Mononuclear cell (primary cell): ENCODE measurements around the gene ADM5. TPM values are rescaled to one million over a fixed set of nuclear protein-coding genes. Genes with fewer than 3 reads are reported as not detected.

Experiments used
- H3K27me3 ChIP-seq: 2 replicates; pipeline ENCODE4 v1.6.0; 2011; ENCODE audit warnings: low read length, control low read depth; ENCODE audit not compliant: insufficient read depth
- H3K4me1 ChIP-seq: 2 replicates; pipeline ENCODE4 v1.5.1; 2011; ENCODE audit warnings: mild to moderate bottlenecking, low read length, control low read depth; ENCODE audit not compliant: insufficient read depth
- H3K4me3 ChIP-seq: 2 replicates; pipeline ENCODE4 v1.5.1; 2011; ENCODE audit warnings: mild to moderate bottlenecking, low read length, moderate library complexity
- H3K9me3 ChIP-seq: 2 replicates; pipeline ENCODE4 v1.5.1; 2011; ENCODE audit warnings: low read depth, mild to moderate bottlenecking, control low read depth, low read length
- total RNA-seq: library from RNA; depleted of rRNA; stranded (reverse); fragments of >200 nt; gene quantifications from one replicate; pipeline ENCODE4 v1.2.3, GENCODE V29; 2012

ADM5 gene
- total RNA-seq, 1 donor: 0.84 TPM

- Histone ChIP-seq H3K27me3 (no peaks in the 10 kb centered on the region), H3K9me3 (no peaks in the 10 kb centered on the region), H3K4me3 (no peak overlapping the region), H3K4me1 (no peaks in the 10 kb centered on the region)
Measured at GRCh38 chr19:49654581-49654980, 34.8 kb upstream of the ADM5 start.

DNA sequence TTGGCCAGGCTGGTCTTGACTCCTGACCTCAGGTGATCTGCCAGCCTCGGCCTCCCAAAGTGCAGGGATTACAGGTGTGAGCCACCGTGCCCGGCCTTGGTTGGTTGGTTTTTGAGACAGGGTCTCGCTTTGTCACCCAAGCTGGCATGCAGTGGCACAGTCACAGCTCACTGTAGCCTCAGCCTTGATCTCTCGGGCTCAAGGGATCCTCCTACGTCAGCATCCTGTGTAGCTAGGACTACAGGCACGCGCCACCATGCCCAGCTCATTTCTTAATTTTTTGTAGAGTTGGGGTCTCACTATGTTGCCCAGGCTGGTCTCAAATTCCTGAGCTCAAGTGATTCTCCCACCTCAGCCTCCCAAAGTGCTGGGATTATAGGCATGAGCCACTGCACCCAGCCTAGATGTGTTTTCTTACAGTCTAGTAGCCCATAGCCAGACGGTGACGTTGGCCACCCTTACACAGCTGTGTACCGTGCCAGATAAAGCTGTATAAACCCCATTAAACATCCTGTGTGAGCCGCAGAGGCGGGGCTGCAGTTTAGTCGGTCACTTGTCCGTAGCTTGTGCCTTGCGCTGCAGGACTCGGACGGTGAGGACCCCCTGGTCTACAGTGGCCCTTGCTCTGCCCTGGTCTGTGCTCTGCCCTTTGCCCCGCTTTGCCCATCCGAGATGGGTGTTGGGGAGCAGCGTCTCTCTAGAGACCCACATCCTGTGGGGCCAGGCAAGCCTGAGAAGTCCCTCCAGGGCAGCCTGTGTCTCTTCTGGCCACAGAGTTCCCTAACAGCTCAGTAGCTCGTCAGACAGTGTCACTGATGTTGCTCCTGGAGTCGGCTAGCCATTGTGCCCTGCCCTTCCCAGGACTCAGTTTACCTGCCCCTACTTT lies 33.6 kb upstream of the ADM5 start:
- no peaks in the 10 kb centered on the region for H3K4me1 ChIP-seq
- no peaks in the 10 kb centered on the region for H3K9me3 ChIP-seq
- H3K4me3 ChIP-seq: no peak overlapping the region
- H3K27me3 ChIP-seq: no peaks in the 10 kb centered on the region

- no peaks in the 10 kb centered on the region for H3K27me3 ChIP-seq
- H3K9me3 ChIP-seq: no peaks in the 10 kb centered on the region
- no peak overlapping the region for H3K4me3 ChIP-seq
- H3K4me1 ChIP-seq: no peaks in the 10 kb centered on the region
Measured at GRCh38 chr19:49656456-49657109, 32.8 kb upstream of the ADM5 start.

GRCh38 chr19:49657493-49658138 lies 31.8 kb upstream of the ADM5 start:
- Histone ChIP-seq H3K9me3 (no peaks in the 10 kb centered on the region), H3K27me3 (no peaks in the 10 kb centered on the region), H3K4me3 (no peak overlapping the region), H3K4me1 (no peaks in the 10 kb centered on the region)

GRCh38 chr19:49658139-49658517 lies 31.3 kb upstream of the ADM5 start:
- Histone ChIP-seq H3K9me3 (no peaks in the 10 kb centered on the region), H3K4me1 (peaks cover 4% of the 10 kb centered on the region), H3K27me3 (no peaks in the 10 kb centered on the region)

DNA sequence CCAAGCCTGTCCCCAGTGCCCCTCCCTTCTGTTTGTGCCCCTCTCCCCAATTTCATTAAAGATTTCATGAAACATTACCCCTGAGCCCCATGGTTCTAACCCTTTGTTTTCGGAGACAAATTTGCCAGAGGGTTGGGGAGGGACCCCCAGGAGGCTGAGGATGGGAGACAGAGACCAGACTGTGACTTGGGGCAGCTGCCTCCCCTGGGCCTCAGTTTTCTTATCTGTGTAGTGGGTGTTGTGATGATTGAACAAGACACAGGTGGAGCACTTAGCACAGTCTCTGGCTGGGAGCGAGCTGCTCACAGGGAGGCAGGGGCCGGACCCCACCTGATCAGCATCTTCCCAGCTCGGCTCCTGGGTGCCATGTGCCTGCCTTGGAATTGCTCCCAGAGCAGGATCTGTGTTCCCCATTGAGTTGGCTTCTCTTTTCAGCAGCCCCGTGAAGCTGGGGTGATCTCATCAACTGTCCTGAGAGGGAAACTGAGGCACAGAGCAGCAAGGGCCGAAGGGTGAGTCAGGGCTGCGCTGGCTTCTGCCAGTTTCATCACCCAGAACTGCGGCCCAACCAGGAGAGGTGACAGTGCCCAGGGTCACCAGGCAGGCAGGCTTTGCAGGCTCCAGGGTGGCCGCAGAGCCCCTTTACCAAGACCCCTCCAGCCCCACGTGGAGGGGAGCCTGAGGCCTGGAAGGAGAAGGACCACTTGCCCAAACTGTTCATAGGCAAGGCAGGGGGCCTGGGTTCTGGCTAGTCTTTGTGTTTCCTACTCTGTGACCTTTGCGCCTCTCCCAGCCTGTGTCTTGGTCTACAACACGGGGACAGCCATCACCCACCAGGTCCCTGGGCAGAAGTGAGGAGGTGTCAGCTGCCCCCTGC lies 30.6 kb upstream of the ADM5 start:
- peaks cover 11% of the 10 kb centered on the region for H3K4me1 ChIP-seq
- H3K27me3 ChIP-seq: no peaks in the 10 kb centered on the region
- no peak overlapping the region for H3K4me3 ChIP-seq
- no peaks in the 10 kb centered on the region for H3K9me3 ChIP-seq

More at GRCh38 chr19:49658139-49658517, 31.3 kb upstream of the ADM5 start:
- H3K4me3 ChIP-seq: no peak overlapping the region

GRCh38 chr19:49660338-49660961 lies 28.9 kb upstream of the ADM5 start:
- Histone ChIP-seq H3K4me1 (peaks cover 15% of the 10 kb centered on the region), H3K4me3 (no peak overlapping the region), H3K27me3 (no peaks in the 10 kb centered on the region), H3K9me3 (no peaks in the 10 kb centered on the region)

DNA sequence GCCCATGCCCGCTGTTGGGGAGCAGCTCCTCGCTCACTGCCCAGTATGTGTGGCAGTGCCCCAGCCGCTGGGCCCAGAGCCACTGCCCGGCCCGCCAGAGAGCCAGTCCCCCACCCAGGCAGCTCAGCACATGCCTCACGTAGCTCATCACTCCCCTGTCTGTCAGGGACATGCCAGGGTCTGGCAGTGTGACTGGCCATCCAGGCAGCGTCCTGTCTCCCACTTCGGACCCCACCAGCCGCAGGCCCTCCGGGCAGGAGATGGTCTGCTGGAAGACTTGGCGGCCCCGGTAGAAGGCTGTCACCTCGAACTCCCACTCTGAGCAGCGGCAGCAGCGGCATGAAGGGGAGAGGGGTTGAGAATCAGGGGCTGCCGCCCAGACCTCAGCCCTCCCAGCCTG lies 27.4 kb upstream of the ADM5 start:
- H3K27me3 ChIP-seq: no peaks in the 10 kb centered on the region
- H3K4me3 ChIP-seq: no peak overlapping the region
- H3K9me3 ChIP-seq: no peaks in the 10 kb centered on the region
- peaks cover 23% of the 10 kb centered on the region for H3K4me1 ChIP-seq

GRCh38 chr19:49663224-49663623 lies 26.2 kb upstream of the ADM5 start:
- Histone ChIP-seq H3K9me3 (no peaks in the 10 kb centered on the region), H3K4me3 (no peak overlapping the region), H3K27me3 (no peaks in the 10 kb centered on the region), H3K4me1 (peaks cover 23% of the 10 kb centered on the region)

DNA sequence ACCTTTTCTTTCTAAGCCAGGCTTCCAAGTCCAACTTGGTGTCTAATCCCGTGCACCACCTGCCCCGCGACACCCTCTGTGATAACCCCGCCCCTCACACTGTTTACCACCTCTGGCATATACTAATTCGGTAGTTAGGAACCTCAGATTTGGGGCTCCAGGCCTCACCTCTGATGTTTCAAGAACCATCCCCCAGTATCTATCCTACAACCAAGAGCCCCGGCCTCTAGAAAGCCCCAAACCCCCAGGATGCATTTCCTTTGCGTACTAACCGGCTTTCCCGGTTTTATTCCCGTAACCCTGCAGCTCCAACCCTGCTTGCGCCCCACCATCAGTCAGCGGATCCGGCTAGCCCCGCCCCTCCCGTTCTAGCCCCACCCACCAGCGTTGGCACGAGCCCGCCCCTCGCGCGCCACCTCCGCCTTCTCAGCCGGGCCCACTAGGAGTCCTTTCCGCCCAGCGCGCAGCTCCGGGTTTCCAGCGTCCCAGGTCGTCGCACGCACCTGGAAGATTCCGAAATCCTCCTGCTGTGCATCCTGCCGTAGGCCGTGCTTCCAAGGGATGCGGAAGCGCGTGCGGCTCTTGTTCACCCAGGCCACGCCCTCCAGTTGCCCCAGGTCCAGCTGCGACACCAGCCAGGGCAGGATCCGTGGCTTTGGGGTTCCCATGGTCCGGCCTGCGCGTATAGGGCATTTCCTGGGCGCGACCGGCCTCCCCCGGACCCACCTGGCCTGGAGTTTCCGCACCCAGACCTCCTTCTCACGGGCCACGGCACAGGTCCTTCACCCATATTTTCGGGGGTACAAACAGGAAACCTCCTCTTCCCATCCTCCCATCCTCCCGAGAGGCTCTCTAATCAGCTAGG lies 25.0 kb upstream of the ADM5 start:
- peak overlapping the region; percentile 93 for H3K4me3 ChIP-seq
- no peaks in the 10 kb centered on the region for H3K9me3 ChIP-seq
- H3K27me3 ChIP-seq: no peaks in the 10 kb centered on the region
- H3K4me1 ChIP-seq: peaks cover 23% of the 10 kb centered on the region

DNA sequence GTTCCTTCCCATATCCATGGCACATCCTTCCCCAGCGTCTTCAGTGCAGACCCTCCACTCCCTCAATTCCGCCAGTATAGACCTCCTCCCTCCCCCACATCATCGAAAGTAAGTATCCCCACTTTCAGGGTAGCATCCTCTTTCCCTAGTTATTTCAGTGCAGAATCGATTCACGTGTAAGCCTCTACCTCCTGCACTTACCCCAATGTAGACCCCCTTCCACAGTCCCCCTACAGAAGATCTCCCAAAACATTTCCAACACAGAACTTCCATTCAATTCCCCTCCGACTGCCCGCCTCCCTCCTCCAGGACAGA lies 24.4 kb upstream of the ADM5 start:
- Histone ChIP-seq H3K27me3 (no peaks in the 10 kb centered on the region), H3K9me3 (no peaks in the 10 kb centered on the region), H3K4me1 (peaks cover 23% of the 10 kb centered on the region), H3K4me3 (peak overlapping the region; percentile 93)

DNA sequence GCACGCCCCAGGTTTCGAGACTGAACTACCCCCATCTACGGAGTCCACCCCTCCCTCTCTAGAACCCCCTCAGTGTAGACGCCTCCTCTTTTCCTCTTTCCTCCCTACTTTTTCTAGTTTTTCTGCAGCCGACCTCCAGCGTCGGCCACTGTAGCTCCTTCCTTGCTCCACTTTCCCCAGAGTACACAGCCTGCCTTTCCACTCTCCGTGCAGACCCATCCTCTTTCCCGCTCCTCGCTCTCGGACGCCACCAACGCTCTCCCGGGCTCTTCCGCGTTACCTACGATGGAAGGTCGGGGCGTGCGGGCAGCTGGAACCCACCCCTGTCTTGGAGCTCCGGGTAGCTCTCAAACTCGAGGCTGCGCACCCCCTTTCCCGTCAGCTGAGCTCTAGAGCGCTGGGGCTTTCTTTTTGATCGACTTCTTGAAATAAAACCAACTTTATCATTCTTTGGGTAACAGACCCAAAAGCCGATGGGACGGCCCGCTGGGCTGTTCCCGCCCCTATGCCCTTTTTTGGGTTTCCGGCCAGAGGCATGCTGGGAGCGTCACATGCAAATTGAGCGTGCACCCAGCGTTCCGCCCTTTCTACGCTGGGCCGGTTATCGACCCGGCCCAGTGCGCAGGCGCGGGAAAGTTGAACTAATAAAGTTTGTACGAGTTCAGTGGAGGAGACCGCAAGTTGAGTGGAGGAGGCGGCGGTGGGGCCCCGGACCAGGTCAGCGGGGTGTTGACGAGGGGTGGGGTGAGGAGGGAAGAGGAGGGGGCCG lies 23.9 kb upstream of the ADM5 start, which contains the start of the genes BCL2L12 and IRF3:
Gene BCL2L12, plus strand, starts transcription at position 583 of the 769 bp plus-strand sequence. CDS start 760 bp downstream, outside the sequence.
Gene IRF3, minus strand, starts transcription at position 507 of the 769 bp plus-strand sequence. CDS start 1,019 bp downstream, outside the sequence.
- peaks cover 23% of the 10 kb centered on the region for H3K4me1 ChIP-seq
- peak within 1 kb of the TSS; percentile 93 for H3K4me3 ChIP-seq
- no peaks in the 10 kb centered on the region for H3K27me3 ChIP-seq
- no peaks in the 10 kb centered on the region for H3K9me3 ChIP-seq

- Histone ChIP-seq H3K27me3 (no peaks in the 10 kb centered on the region), H3K4me3 (peak overlapping the region; percentile 93), H3K4me1 (peaks cover 23% of the 10 kb centered on the region), H3K9me3 (no peaks in the 10 kb centered on the region)
Measured at GRCh38 chr19:49666120-49666444, 23.3 kb upstream of the ADM5 start.
